Inflammatory macrophage treated with lipopolysaccharide for 4 hours (primary cell): ENCODE measurements around the gene PCDHGB1.
A peak's percentile ranks its signal among the peaks of the same experiment; 100 is the strongest.
"Not testable (repeated sequence)": the region's sequence is repeated elsewhere in the genome, so short reads cannot be mapped to it uniquely, and the experiment has no call there.

Source experiments
- DNase-seq: peaks from one replicate; pipeline ENCODE4 v3.0.0-alpha.2; 2020

PCDHGB1 gene

DNA sequence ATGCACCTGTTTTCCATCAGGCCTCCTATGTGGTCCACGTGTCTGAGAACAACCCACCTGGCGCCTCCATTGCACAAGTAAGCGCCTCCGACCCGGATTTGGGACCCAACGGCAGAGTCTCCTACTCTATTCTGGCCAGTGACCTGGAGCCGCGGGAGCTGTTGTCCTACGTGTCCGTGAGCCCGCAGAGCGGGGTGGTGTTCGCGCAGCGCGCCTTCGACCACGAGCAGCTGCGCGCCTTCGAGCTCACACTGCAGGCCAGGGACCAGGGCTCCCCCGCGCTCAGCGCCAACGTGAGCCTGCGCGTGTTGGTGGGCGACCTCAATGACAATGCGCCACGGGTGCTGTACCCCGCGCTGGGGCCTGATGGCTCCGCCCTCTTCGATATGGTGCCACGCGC lies 1.7 kb downstream of the PCDHGB1 start:
- DNase-seq = no peak

DNA sequence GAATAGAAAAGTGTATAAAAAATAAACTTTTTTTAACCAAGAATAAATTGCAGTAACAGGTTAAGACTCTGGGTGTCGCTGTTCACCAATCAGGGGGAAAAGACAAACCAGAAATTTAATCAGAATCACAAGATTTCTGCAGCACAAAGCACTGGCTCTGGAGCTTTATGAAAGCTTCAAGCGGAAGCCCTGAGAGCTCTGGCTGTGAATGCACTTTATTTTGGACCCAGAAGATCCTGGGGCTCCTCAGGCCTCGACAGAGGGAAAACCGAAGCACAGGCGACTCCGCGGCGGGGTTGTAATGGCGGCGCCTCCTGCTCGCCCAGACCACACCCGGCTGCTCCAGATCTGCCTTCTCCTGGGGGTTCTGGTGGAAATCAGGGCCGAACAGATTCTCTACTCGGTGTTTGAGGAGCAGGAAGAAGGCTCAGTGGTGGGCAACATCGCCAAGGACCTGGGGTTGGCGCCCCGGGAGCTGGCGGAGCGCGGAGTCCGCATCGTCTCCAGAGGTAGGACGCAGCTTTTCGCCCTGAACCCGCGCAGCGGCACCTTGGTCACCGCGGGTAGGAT lies 5.1 kb downstream of the PCDHGB1 start, which contains the start of gene PCDHGA4:
TSS of gene PCDHGA4 (plus strand) at position 122 of the 570 bp plus-strand sequence. CDS start at position 209, 87 bp downstream.
- no peak for DNase-seq

DNA sequence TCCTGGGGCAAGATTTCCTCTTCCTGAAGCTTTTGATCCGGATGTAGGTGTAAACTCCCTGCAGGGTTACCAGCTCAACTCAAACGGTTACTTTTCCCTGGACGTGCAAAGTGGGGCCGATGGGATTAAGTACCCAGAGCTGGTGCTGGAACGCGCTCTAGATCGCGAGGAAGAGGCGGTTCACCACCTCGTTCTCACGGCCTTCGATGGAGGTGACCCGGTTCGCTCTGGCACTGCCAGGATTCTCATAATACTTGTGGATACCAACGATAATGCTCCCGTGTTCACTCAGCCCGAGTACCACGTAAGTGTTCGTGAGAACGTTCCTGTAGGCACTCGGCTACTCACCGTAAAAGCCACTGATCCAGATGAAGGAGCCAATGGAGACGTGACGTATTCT lies 5.7 kb downstream of the PCDHGB1 start:
- DNase-seq = no peak

DNA sequence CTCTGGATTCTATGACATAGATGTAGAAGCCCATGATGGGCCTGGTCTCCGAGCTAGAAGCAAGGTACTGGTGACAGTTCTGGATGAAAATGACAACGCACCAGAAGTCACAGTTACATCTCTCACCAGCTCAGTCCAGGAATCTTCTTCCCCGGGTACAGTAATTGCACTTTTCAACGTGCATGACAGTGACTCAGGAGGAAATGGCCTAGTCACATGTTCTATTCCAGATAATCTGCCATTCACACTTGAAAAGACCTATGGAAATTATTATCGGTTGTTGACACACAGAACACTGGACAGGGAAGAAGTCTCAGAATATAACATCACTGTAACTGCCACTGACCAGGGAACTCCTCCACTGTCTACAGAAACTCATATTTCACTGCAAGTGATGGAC lies 6.2 kb downstream of the PCDHGB1 start:
- no peak for DNase-seq

DNA sequence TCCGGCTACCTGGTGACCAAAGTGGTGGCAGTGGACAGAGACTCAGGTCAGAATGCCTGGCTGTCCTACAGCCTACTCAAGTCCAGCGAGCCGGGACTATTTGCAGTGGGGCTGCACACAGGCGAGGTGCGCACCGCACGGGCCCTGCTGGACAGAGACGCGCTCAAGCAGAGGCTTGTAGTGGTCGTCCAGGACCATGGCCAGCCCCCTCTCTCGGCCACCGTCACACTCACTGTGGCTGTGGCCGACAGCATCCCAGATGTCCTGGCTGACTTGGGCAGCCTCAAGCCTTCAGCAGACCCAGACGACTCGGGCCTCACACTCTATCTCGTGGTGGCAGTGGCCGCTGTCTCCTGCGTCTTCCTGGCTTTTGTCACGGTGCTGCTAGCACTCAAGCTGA lies 7.1 kb downstream of the PCDHGB1 start:
- no peak for DNase-seq

DNA sequence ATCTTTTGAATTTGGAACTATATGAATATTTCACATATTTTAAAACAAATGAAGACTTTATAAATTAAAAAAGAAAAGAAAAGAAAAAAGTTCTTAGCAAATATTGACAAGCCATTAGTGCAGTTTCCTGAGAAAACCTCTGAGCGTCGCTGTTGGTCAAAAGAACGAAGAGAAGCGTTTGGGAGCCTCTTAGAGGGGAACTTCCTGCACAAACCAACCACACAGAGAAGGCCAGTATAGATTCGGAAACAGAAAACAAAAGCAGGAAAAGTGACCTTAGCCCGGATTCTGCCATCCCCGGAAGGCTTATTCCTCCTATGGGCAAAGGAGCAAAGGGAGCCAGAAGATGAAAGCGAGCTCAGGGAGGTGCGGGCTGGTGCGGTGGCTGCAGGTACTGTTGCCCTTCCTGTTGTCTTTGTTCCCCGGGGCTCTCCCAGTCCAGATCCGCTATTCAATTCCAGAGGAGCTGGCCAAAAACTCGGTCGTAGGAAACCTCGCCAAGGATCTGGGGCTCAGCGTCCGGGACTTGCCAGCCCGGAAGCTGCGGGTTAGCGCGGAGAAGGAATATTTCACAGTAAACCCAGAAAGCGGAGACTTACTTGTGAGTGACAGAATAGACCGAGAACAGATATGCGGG lies 10.0 kb downstream of the PCDHGB1 start, which contains the start of gene PCDHGB2:
TSS of gene PCDHGB2 (plus strand) at position 205 of the 637 bp plus-strand sequence. CDS start at position 347, 142 bp downstream.
- peak; percentile 15 for DNase-seq

DNA sequence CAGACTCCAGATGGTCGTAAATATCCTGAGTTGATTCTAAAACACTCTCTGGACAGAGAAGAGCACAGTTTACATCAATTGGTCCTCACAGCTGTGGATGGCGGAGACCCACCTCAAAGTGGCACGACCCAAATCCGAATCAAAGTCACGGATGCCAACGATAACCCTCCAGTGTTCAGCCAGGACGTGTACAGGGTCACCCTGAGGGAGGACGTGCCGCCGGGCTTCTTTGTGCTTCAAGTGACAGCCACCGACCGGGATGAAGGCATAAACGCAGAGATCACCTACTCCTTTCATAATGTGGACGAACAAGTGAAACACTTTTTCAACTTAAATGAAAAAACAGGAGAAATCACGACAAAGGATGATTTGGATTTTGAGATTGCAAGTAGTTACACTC lies 10.8 kb downstream of the PCDHGB1 start:
- no peak for DNase-seq

DNA sequence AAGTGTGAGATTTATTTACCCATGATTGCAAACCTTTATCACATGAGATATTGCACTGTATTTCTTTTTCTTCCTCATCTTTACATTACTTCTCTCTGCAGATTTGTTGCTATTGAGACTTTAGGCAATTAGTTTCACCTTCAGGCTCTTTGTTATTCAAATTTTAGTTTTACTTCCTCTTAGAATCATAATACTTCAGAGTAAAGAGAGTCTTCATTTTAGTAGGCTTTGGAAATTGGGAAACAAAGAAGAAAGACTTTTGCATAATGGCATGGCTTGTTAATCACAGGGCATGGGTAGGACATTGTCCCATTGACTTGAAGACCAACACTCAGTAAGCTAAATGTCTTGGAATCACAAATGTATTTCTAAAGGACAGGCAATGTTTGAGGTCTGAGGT lies 12.8 kb downstream of the PCDHGB1 start:
- no peak for DNase-seq

DNA sequence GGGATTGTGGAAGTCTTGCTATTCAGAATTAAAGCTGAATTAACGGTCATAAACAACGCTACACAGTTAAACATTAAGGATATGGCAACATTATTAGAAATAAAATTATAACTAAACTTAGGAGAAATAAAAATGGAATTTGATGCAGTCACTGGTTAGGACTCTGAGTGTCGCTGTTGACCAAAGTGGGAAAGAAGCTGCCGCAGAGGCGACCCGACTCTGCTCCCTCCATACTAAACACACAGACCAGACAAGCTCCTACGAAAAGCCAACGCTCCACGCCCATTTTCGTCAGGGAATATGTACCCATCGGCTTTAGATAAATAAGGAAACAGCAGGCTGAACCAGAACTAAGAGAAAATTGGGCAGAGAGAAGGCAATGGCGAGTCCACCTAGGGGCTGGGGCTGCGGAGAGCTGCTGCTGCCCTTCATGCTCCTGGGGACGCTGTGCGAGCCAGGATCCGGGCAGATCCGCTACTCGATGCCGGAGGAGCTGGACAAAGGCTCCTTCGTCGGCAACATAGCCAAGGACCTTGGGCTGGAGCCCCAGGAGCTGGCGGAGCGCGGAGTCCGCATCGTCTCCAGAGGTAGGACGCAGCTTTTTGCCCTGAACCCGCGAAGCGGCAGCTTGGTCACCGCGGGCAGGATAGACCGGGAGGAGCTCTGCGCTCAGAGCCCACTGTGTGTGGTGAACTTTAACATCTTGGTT lies 14.2 kb downstream of the PCDHGB1 start, which contains the start of gene PCDHGA5:
TSS of gene PCDHGA5 (plus strand) at position 211 of the 709 bp plus-strand sequence. CDS start at position 380, 169 bp downstream.
- no peak for DNase-seq

DNA sequence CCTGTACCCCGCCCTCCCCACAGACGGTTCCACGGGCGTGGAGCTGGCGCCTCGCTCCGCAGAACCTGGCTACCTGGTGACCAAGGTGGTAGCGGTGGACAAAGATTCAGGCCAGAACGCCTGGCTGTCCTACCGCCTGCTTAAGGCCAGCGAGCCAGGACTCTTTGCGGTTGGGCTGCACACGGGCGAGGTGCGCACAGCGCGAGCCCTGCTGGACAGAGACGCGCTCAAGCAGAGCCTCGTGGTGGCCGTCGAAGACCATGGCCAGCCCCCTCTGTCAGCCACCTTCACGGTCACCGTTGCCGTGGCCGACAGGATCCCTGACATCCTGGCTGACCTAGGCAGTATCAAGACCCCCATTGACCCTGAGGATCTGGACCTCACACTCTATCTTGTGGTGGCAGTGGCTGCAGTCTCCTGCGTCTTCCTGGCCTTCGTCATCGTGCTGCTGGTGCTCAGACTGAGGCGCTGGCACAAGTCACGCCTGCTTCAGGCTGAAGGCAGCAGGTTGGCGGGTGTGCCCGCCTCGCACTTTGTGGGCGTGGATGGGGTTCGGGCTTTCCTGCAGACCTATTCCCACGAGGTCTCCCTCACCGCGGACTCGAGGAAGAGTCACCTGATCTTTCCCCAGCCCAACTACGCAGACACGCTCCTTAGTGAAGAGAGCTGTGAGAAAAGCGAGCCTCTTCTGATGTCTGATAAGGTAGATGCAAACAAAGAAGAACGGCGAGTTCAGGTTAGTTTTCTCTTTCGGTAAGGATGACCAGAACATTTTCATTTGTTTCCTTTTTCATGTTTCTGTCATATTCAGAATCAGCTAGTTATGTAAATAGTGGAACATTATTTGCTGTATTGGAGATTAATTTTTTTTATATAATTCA lies 16.4 kb downstream of the PCDHGB1 start:
- no peak for DNase-seq

DNA sequence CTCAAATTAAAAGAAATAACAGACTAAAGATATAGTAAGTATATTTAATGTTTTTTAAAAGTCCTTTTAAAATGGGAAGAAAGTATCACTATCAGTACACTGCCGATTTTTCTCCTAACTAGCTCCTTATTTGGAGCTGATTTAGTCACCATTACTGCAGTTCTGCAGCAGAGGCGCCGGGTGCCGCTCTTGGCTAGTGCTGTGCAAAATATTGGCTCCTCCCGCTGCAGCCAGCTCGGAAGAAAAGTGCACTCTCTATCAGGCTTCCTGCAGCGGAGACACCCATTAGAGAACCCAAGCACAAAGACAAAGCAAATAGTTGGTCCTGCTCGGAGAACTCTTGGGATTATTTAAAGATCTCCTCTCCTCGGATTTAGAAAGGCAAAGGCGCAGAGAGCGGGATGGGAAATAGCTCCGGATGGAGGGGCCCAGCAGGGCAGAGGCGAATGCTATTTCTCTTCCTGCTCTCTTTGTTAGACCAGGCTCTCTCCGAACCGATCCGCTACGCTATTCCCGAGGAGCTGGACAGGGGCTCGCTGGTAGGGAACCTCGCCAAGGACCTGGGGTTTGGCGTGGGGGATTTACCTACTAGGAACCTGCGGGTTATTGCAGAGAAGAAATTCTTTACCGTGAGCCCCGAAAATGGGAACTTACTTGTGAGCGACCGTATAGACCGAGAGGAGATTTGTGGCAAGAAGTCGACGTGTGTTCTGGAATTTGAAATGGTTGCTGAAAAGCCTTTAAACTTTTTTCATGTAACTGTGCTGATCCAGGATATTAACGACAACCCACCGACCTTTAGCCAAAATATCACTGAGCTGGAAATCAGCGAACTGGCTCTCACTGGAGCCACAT lies 20.3 kb downstream of the PCDHGB1 start, which contains the start of gene PCDHGB3:
TSS of gene PCDHGB3 (plus strand) at position 249 of the 855 bp plus-strand sequence. CDS start at position 402, 153 bp downstream.
- no peak for DNase-seq

DNA sequence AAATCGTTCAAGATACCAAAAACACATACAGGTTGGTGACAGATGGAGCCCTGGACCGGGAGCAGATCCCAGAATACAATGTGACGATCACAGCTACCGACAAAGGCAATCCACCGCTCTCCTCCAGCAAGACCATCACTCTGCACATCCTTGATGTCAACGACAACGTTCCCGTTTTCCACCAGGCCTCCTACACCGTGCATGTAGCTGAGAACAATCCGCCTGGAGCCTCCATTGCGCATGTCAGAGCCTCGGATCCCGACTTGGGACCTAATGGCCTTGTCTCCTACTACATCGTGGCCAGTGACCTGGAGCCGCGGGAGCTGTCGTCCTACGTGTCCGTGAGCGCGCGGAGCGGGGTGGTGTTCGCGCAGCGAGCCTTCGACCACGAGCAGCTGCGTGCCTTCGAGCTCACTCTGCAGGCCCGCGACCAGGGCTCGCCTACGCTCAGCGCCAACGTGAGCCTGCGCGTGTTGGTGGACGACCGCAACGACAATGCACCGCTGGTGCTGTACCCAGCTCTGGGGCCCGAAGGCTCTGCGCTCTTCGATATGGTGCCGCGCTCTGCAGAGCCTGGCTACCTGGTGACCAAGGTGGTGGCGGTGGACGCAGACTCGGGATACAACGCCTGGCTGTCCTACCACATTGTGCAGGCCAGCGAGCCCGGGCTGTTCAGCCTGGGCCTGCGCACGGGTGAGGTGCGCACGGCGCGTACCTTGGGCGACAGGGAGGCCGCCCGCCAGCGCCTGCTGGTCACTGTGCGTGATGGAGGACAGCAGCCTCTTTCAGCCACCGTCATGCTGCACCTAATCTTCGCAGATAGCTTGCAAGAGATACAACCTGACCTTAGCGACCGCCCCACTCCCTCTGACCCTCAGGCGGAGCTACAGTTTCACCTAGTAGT lies 21.9 kb downstream of the PCDHGB1 start:
- no peak for DNase-seq

DNA sequence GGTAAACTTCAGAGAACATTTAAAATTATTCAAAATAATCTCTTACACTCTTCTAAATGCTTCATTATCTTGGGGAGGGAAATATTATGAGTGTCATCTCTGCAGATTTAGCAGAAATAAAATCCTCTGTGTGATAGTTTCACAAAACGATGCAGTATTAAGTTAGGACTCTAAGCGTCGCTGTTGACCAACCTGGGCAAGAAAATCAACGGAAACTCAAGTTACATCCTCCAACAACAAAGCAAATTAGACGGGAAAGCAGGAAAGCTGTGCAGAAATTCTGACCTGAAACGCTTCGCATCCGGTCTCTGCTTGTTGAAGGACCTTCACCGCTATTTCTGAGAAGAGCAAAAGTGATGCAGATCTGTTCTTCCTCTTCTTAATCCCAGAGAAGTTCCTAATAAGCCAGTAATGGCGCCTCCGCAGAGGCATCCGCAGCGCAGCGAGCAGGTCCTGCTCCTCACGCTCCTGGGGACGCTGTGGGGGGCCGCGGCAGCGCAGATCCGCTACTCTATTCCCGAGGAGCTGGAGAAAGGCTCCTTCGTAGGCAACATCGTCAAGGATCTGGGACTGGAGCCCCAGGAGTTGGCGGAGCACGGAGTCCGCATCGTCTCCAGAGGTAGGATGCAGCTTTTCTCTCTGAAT lies 23.9 kb downstream of the PCDHGB1 start, which contains the start of gene PCDHGA6:
TSS of gene PCDHGA6 (plus strand) at position 219 of the 645 bp plus-strand sequence. CDS start at position 412, 193 bp downstream.
- DNase-seq = no peak

DNA sequence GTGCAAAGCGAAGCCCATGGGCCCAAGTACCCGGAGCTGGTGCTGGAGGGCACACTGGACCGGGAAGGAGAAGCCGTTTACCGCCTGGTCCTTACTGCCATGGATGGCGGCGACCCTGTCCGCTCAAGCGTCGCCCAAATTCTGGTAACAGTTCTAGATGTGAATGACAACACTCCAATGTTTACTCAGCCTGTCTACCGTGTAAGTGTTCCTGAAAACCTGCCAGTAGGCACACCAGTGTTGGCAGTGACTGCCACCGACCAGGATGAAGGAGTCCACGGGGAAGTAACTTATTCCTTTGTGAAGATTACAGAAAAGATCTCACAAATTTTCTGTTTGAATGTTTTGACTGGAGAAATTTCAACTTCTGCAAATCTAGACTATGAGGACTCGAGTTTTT lies 24.7 kb downstream of the PCDHGB1 start:
- DNase-seq = no peak

DNA sequence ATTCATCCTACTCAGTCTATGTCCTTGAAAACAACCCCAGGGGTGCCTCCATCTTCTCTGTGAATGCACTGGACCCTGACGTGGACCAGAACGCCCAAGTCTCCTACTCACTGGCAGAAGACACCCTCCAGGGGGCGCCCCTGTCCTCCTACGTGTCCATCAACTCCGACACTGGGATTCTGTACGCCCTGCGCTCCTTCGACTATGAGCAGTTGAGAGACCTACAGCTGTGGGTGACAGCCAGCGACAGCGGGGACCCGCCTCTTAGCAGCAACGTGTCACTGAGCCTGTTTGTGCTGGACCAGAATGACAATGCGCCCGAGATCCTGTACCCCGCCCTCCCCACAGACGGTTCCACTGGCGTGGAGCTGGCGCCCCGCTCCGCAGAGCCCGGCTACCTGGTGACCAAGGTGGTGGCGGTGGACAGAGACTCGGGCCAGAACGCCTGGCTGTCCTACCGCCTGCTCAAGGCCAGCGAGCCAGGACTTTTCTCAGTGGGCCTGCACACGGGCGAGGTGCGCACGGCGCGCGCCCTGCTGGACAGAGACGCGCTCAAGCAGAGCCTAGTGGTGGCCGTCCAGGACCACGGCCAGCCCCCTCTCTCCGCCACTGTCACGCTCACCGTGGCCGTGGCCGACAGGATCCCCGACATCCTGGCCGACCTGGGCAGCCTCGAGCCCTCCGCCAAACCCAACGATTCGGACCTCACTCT lies 25.7 kb downstream of the PCDHGB1 start:
- not testable (repeated sequence) for DNase-seq

DNA sequence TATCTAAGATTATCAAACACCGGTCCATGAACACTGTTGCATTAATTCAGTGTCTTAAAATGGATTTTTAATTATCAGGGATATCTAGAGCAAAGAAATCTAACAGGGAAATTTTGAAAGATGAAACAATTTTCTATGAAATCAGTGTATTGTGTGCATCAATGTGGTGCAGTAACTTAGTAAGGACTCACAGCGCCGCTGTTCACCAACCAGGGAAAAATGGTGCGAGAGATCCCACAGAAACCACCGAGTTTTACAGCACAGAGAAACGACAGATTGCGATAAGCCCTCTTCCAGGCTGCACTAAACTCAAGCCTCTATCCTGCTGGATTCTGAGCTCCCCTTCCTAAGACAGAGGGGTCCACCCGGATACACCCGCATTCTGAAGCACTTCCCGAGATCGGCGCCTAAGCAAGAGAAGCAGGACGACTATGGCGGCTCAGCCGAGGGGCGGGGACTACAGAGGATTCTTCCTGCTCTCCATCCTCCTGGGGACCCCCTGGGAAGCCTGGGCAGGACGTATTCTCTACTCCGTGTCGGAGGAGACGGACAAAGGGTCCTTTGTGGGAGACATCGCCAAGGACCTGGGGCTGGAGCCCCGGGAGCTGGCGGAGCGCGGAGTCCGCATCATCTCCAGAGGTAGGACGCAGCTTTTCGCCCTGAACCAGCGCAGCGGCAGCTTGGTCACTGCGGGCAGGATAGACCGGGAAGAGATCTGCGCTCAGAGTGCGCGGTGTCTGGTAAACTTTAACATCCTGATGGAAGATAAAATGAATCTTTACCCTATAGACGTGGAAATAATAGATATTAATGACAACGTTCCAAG lies 32.8 kb downstream of the PCDHGB1 start, which contains the start of gene PCDHGA7:
TSS of gene PCDHGA7 (plus strand) at position 274 of the 826 bp plus-strand sequence. CDS start at position 432, 158 bp downstream.
- DNase-seq = no peak

DNA sequence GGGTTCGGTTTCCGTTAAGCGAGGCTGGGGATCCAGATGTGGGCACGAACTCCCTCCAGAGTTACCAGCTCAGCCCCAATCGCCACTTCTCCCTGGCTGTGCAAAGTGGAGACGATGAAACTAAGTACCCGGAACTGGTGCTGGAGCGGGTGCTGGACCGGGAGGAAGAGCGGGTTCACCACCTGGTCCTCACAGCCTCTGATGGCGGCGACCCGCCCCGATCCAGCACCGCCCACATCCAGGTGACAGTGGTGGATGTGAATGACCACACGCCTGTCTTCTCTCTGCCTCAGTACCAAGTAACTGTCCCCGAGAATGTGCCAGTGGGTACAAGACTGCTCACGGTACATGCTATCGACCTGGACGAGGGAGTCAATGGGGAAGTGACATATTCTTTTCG lies 33.4 kb downstream of the PCDHGB1 start:
- no peak for DNase-seq
